ENCODE results near the gene CBS.
"Not testable (repeated sequence)": the region's sequence is repeated elsewhere in the genome, so short reads cannot be mapped to it uniquely, and the experiment has no call there.

Gene CBS

DNA sequence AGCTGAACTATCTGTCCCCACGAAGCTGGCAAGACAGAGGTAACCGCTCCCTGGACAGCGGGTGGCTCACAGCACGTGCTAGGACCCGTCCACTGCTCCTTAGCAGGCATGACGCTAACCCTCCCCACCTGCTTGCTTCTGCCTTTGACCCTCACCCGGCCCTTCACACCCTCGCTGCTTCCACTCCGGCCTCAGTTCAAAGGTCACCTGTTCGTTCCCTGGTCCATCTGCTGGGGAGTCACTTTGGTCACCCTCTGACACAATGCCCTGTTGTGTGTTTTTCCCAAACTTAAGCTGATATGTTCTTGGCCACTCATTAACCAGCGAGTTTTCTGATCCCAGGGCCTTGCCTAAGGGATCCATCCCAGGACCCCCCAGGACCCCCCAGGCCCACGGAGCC, 7.6 kb downstream of the CBS start:
- DNase-seq (ENCODE audit: low read depth), result not testable (repeated sequence)

GRCh38 chr21:43066690-43067089, 8.9 kb downstream of the CBS start:
- not testable (repeated sequence) for DNase-seq (ENCODE audit: low read depth)

DNA sequence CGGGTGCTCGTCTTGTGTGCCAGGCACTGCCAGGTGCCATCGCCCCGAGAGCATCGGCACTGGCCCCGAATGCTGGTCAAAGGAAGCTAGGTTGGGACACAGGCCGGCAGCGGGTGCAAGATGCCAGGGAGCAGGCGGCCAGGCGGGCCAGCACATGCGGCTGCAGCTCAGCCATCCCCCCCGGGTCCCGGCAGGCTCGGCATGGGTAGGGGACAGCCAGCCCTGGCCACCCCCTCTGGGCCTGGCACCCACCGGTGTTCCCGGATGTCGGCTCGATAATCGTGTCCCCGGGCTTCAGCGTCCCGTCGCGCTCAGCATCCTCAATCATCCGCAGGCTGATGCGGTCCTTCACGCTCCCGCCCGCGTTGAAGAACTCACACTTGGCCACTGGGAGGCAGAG, 9.6 kb downstream of the CBS start:
- DNase-seq (ENCODE audit: low read depth), result not testable (repeated sequence)

- not testable (repeated sequence) for DNase-seq (ENCODE audit: low read depth)
These were observed 11.2 kb downstream of the CBS start for GRCh38 chr21:43064265-43064917.

DNA sequence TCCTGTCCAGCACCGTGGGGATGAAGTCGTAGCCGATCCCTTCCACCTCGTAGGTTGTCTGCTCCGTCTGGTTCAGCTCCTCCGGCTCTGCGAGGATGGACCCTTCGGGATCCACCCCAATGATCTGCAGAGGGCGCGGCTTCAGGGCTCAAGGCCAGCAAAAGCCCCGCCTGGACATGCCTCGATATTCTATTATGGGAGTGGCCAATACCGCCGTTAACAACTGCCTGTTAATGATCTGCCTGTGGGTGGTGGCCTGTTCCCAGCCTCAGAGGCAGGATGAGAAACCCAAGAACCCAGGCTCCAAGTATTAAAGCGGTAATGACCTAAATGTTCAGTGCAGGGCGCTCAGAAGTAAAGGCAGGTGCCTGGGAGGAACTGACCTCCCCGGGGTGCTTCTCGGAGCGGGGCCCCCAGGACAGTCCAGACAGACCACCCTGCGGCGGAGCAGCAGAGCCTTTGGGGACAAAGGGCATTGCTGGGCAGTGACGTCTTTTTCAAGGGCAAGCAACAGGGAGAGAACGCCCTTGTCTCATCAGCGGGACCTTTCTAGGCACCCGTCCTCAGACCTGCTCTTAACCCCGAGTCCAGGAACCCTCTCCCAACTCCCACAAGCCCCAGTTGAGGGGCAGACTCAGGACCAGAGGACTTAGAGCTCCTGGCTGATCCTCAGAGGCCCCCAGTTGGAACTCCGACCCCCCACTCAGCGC, 12.5 kb downstream of the CBS start:
- DNase-seq (ENCODE audit: low read depth), result not testable (repeated sequence)

- not testable (repeated sequence) for DNase-seq (ENCODE audit: low read depth)
These were observed 22.5 kb downstream of the CBS start for GRCh38 chr21:43053112-43053511.

GRCh38 chr21:43045876-43046821, 29.5 kb downstream of the CBS start:
- DNase-seq (ENCODE audit: low read depth), result not testable (repeated sequence)

GRCh38 chr21:43045165-43045875, 30.3 kb downstream of the CBS start:
- DNase-seq (ENCODE audit: low read depth), result not testable (repeated sequence)

- DNase-seq (ENCODE audit: low read depth), result not testable (repeated sequence)
These were observed 31.1 kb downstream of the CBS start for GRCh38 chr21:43044547-43044946.

DNA sequence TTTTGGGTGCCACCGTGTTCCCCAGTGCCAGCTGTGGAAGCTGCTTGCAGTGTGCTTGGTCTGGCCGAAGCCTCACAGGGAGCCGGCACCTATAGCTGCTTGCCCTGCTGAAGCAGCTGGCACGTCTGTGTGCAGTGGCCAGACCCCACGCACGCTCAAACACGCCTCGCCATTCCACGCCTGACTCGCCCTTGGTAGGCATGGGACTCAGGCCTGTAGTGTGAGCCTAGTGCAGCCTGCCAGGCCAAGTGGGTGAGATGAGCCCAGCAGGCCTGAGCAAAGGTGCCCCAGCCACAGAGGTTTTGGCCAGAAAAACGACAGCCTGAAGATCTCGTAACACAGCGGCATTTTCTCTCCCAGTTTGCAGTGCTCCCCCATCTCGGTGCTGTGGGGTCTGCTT, 32.3 kb downstream of the CBS start:
- DNase-seq (ENCODE audit: low read depth), result not testable (repeated sequence)

GRCh38 chr21:43042169-43042568, 33.5 kb downstream of the CBS start:
- not testable (repeated sequence) for DNase-seq (ENCODE audit: low read depth)

DNA sequence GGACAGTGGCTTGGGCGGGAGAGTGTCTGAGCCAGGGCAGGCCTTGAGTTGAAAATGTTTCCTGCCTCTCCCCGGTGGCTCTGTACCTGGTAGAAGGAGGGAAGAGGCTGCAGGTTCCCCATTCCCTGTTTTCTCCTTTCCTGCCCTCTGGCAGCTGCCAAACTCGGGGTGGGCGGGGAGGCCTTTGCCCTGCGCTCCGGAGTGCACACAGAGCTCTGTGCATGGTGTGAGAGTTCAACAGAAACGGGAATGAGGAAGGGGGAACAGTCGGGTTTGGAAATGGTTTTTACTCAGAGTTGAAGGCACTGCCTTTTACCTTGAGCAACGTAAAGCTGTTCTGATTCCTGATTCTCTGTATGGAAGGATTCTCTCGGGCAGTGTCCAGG, 37.0 kb downstream of the CBS start:
- not testable (repeated sequence) for DNase-seq (ENCODE audit: low read depth)

DNA sequence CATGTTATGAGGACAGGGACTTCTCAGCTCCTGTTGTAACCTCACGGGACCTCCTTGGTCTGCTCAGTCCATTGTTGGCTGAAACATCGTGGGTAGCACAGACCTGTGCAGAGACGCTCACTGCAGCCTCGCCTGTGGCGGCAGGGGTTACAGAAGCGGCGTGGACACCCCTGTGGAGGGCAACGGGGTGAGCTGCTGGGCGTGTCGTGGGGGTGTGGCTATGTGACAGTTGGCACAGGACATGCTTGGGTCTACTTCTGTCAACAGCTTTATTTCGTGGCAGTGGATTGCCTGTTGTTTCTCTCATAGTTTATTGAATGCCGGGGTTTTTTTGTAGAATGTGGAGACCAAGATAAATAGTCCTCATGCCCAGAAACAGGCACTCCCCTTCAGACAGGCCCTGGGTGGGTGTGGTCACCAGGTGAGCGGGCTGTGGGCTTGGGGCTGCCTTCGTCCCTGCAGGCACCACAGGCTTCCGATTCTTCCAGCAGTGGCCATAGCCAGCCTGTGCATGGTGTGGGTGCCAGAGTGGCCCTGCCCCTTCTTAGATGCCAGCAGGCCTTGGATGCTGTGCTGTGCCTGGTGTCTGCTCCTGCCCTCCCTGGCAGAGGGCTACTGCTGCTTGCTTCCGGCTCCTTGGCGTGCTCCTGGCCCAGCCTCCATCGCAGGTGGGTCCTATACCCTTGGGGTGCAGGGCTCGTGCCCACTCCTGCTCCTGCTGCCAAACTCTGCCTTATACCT, 37.5 kb downstream of the CBS start:
- DNase-seq (ENCODE audit: low read depth), result not testable (repeated sequence)

GRCh38 chr21:43036889-43037288, 38.7 kb downstream of the CBS start:
- DNase-seq (ENCODE audit: low read depth), result not testable (repeated sequence)

DNA sequence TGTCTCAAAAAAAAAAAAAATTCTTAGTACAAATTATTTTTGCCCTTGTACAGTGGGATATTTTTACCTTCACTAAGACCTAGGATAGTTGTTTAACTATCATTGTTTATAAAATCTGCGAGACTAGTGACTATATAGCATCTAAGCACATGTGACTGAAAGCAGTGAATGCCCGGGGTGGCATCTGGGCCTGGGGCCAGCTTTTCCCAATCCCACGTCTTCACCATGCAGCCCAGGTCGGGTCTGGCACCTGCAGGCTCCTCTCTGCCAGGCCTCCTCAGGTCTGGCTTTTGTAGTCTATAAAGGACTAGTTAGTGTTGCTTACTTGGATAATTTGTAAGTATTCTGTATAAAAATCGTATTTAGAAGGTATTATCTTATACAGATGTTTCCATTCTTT, 40.8 kb downstream of the CBS start:
- no peak for DNase-seq (ENCODE audit: low read depth)

DNA sequence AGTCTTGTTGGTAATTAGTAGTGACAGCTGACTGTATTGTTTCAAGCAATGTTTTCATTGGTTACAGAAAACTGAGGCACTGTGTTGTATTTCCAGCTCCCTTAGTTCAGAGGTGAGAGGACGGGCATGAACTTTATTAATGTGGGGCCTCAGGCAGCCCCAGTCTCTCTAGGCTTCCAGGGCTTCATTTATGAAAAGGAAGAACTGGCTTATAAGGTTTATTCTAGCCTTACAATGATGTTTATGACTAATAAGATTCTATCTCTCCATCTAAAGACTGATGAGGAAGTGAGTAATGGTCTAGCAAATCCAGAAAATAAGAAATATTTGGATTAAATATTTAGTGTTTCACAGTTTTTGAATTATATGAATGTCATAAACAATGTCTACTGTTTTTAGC, 41.5 kb downstream of the CBS start:
- peak; percentile 41 for DNase-seq (ENCODE audit: low read depth)

GRCh38 chr21:43031121-43031619, 44.5 kb downstream of the CBS start:
- DNase-seq (ENCODE audit: low read depth), result no peak

DNA sequence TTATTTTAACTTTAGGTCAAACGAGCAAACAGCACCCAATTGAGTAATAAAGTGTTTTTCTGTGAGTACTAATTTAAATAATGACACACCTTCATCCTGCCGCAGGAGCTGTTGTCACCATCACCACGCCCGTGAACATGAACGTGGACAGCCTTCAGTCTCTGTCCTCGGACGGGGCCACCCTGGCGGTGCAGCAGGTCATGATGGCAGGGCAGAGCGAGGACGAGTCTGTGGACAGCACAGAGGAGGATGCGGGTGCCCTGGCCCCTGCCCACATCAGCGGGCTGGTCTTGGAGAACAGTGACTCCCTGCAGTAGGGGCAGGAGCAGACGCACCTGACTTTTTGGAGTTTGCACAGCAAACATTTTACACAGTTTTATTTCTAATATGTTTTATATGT, 45.9 kb downstream of the CBS start:
- DNase-seq (ENCODE audit: low read depth), result no peak

- no peak for DNase-seq (ENCODE audit: low read depth)
These were observed 47.5 kb downstream of the CBS start for GRCh38 chr21:43027846-43028731.

DNA sequence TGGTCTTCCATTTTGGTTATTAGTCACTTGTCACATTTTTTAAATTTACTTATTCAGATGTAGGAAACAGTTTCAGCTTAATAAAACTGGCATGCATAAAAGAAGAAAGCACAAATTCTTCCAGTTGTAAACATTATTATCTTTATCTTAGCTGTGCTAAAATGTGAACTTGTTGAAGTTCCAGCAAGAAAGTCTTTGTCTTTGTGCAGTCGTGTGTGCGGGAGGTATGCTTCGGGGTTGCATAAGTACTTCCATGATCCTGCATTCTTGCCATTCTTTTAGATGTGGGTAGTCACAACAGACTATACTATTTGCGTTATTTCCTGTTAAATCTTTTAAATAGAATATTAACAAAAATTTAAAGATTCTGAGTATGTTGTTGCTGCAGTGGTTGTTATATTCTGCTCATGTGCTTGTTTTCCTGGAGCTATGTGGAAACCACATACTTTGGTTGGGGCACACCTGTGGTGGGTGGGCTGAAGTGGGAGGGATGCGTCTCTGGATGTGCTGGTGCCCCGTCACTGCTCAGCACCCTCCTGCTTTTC, 49.9 kb downstream of the CBS start:
- peak; percentile 93 for DNase-seq (ENCODE audit: low read depth)

Data from iris pigment epithelial cell (primary cell).